ENCODE results near the gene EPS8L3. TPM values are rescaled to one million over a fixed set of nuclear protein-coding genes. Genes with fewer than 3 reads are reported as not detected.

EPS8L3 gene
- polyA plus RNA-seq, 1 donor (not counting 4 experiments of a cell fraction or from before 2014, with no cell fraction given), result not detected

GRCh38 chr1:109802136-109802900 is 38.6 kb upstream of the EPS8L3 start:
- H3K4me2 ChIP-seq (ENCODE audit: control insufficient read depth, extremely low read depth, insufficient read depth, low read depth, low read length), result no peak overlapping the region
- H2AFZ ChIP-seq (ENCODE audit: control insufficient read depth, low read length), result no peak overlapping the region
- no peaks in the 10 kb centered on the region for H3K9me3 ChIP-seq (ENCODE audit: control insufficient read depth, low read depth, low read length)
- no peak overlapping the region for H3K27ac ChIP-seq (ENCODE audit: control insufficient read depth, insufficient read depth, low read length)
- dilution Hi-C loops (cut with MboI; ENCODE audit: extremely low pct_ligation_motif_present, low sequenced_read_pairs), result no loop called here
- no peak for TF ChIP-seq CTCF (optimal IDR thresholded peaks at IDR 0.05 in 1 of 3, IDR thresholded peaks at IDR 0.05 in 1 of 3, conservative IDR thresholded peaks at IDR 0.05 in 1 of 3; ENCODE audit: extremely low read depth in 1 of 3, insufficient read depth in 2 of 3, low read length in 3 of 3)
- TF ChIP-seq EZH2 (IDR thresholded peaks at IDR 0.05; ENCODE audit: low read length), result no peak
- peaks cover 2% of the 10 kb centered on the region for H3K9me1 ChIP-seq (ENCODE audit: control insufficient read depth, extremely low read depth, insufficient read depth, low read length)
- H3K9ac ChIP-seq (ENCODE audit: control insufficient read depth, extremely low read depth, insufficient read depth, low read length), result no peak overlapping the region
- no peaks in the 10 kb centered on the region for H3K79me2 ChIP-seq (ENCODE audit: control insufficient read depth, insufficient read depth, low read length)
- no peaks in the 10 kb centered on the region for H3K36me3 ChIP-seq (ENCODE audit: control insufficient read depth in 2 of 2, extremely low read depth in 1 of 2, insufficient read depth in 2 of 2, low read length in 2 of 2)
- H4K20me1 ChIP-seq (ENCODE audit: control insufficient read depth, extremely low read depth, insufficient read depth, low read length), result no peaks in the 10 kb centered on the region
- H3K4me1 ChIP-seq (ENCODE audit: control insufficient read depth, extremely low read depth, insufficient read depth, low read length), result no peaks in the 10 kb centered on the region
- no peaks in the 10 kb centered on the region for H3K27me3 ChIP-seq (ENCODE audit: control insufficient read depth, extremely low read depth, insufficient read depth, low read length)
- FAIRE-seq (no peak), DNase-seq (ENCODE audit: low read depth, low spot score) (no peak)
- no peak overlapping the region for H3K4me3 ChIP-seq (ENCODE audit: control insufficient read depth in 2 of 3, extremely low read depth in 1 of 3, insufficient read depth in 2 of 3, low read depth in 1 of 3, low read length in 3 of 3)

- Histone ChIP-seq H3K9me3 (ENCODE audit: control insufficient read depth, low read depth, low read length) (no peaks in the 10 kb centered on the region), H2AFZ (ENCODE audit: control insufficient read depth, low read length) (no peak overlapping the region), H4K20me1 (ENCODE audit: control insufficient read depth, extremely low read depth, insufficient read depth, low read length) (no peaks in the 10 kb centered on the region), H3K4me1 (ENCODE audit: control insufficient read depth, extremely low read depth, insufficient read depth, low read length) (no peaks in the 10 kb centered on the region), H3K79me2 (ENCODE audit: control insufficient read depth, insufficient read depth, low read length) (no peaks in the 10 kb centered on the region), H3K4me2 (ENCODE audit: control insufficient read depth, extremely low read depth, insufficient read depth, low read depth, low read length) (no peak overlapping the region), H3K9ac (ENCODE audit: control insufficient read depth, extremely low read depth, insufficient read depth, low read length) (no peak overlapping the region), H3K9me1 (ENCODE audit: control insufficient read depth, extremely low read depth, insufficient read depth, low read length) (peaks cover 2% of the 10 kb centered on the region), H3K36me3 (ENCODE audit: control insufficient read depth in 2 of 2, extremely low read depth in 1 of 2, insufficient read depth in 2 of 2, low read length in 2 of 2) (no peaks in the 10 kb centered on the region), H3K4me3 (ENCODE audit: control insufficient read depth in 2 of 3, extremely low read depth in 1 of 3, insufficient read depth in 2 of 3, low read depth in 1 of 3, low read length in 3 of 3) (no peak overlapping the region), H3K27ac (ENCODE audit: control insufficient read depth, insufficient read depth, low read length) (no peak overlapping the region), H3K27me3 (ENCODE audit: control insufficient read depth, extremely low read depth, insufficient read depth, low read length) (no peaks in the 10 kb centered on the region)
- no peak for TF ChIP-seq EZH2 (IDR thresholded peaks at IDR 0.05; ENCODE audit: low read length)
- DNase-seq (ENCODE audit: low read depth, low spot score) (no peak), FAIRE-seq (no peak)
- dilution Hi-C loops (cut with MboI; ENCODE audit: extremely low pct_ligation_motif_present, low sequenced_read_pairs), result no loop called here
Observed at GRCh38 chr1:109801791-109802135, 38.0 kb upstream of the EPS8L3 start.

- Histone ChIP-seq H3K4me3 (ENCODE audit: control insufficient read depth in 2 of 3, extremely low read depth in 1 of 3, insufficient read depth in 2 of 3, low read depth in 1 of 3, low read length in 3 of 3) (no peak overlapping the region), H3K27me3 (ENCODE audit: control insufficient read depth, extremely low read depth, insufficient read depth, low read length) (no peaks in the 10 kb centered on the region), H3K9me3 (ENCODE audit: control insufficient read depth, low read depth, low read length) (no peaks in the 10 kb centered on the region), H3K27ac (ENCODE audit: control insufficient read depth, insufficient read depth, low read length) (no peak overlapping the region), H4K20me1 (ENCODE audit: control insufficient read depth, extremely low read depth, insufficient read depth, low read length) (no peaks in the 10 kb centered on the region), H3K9me1 (ENCODE audit: control insufficient read depth, extremely low read depth, insufficient read depth, low read length) (peaks cover 2% of the 10 kb centered on the region), H2AFZ (ENCODE audit: control insufficient read depth, low read length) (no peak overlapping the region), H3K79me2 (ENCODE audit: control insufficient read depth, insufficient read depth, low read length) (no peaks in the 10 kb centered on the region), H3K4me1 (ENCODE audit: control insufficient read depth, extremely low read depth, insufficient read depth, low read length) (no peaks in the 10 kb centered on the region), H3K36me3 (ENCODE audit: control insufficient read depth in 2 of 2, extremely low read depth in 1 of 2, insufficient read depth in 2 of 2, low read length in 2 of 2) (no peaks in the 10 kb centered on the region), H3K4me2 (ENCODE audit: control insufficient read depth, extremely low read depth, insufficient read depth, low read depth, low read length) (no peak overlapping the region), H3K9ac (ENCODE audit: control insufficient read depth, extremely low read depth, insufficient read depth, low read length) (no peak overlapping the region)
- TF ChIP-seq EZH2 (IDR thresholded peaks at IDR 0.05; ENCODE audit: low read length) (no peak), CTCF (optimal IDR thresholded peaks at IDR 0.05 in 1 of 3, IDR thresholded peaks at IDR 0.05 in 1 of 3, conservative IDR thresholded peaks at IDR 0.05 in 1 of 3; ENCODE audit: extremely low read depth in 1 of 3, insufficient read depth in 2 of 3, low read length in 3 of 3) (no peak)
- FAIRE-seq (no peak), DNase-seq (ENCODE audit: low read depth, low spot score) (no peak)
- dilution Hi-C loops (cut with MboI; ENCODE audit: extremely low pct_ligation_motif_present, low sequenced_read_pairs), result no loop called here
Observed at GRCh38 chr1:109800291-109800690, 36.6 kb upstream of the EPS8L3 start.

All from keratinocyte (primary cell).